ENCODE data around the gene NQO2. TPM values are rescaled to one million over a fixed set of nuclear protein-coding genes. Genes with fewer than 3 reads are reported as not detected.

Gene NQO2
- total RNA-seq (10 to 100 TPM; 37.0 to 76.0 (median 62.8) TPM), polyA plus RNA-seq (10 to 100 TPM; 40.8 to 85.4 TPM)
- long read RNA-seq, donor 1, full-length matches to known transcripts, result 31 of 47 reads
- long read RNA-seq, donor 1, partial matches to known transcripts, result 5 of 47 reads
- long read RNA-seq, donor 1, other reads (novel, unspliced or antisense), result 11 of 47 reads
- long read RNA-seq, donor 2, full-length matches to known transcripts, result 95 of 135 reads
- long read RNA-seq, donor 2, partial matches to known transcripts, result 3 of 135 reads
- long read RNA-seq, donor 2, other reads (novel, unspliced or antisense), result 37 of 135 reads
- long read RNA-seq, donor 3, full-length matches to known transcripts, result 32 of 44 reads
- long read RNA-seq, donor 3, partial matches to known transcripts, result 2 of 44 reads
- long read RNA-seq, donor 3, other reads (novel, unspliced or antisense), result 10 of 44 reads

- WGBS, 4 donors, result 5 to 19% (median 6%) methylated on average over 27 to 87 of the region's 87 CpGs
- peak; percentile 94 to 97 (median 96) for DNase-seq
- H3K9me3 ChIP-seq, result no peaks in the 10 kb centered on the region
- peak within 1 kb of the TSS; percentile 66 to 95 (median 90) for H3K27ac ChIP-seq
- TF ChIP-seq CTCF (IDR thresholded peaks at IDR 0.05) (peak in 2 of 12 donors; percentile 1 to 13), POLR2A (IDR thresholded peaks at IDR 0.05) (peak; percentile 89 to 95)
- intact Hi-C loops (cut with DNase I), result loop anchor here in 9 of 10 donors (1.0 to 10.0 kb wide), 6 partner anchors 24 to 255 kb away; partner anchors contain the start of gene PSMG4 (in 3 of the 9)
- no peaks in the 10 kb centered on the region for H3K27me3 ChIP-seq
- peaks cover 0 to 14% (median 8%) of the 10 kb centered on the region in 9 donors for H3K36me3 ChIP-seq
- peak; percentile 87 to 97 (median 94) for ATAC-seq
- peak within 1 kb of the TSS; percentile 67 to 95 (median 86) for H3K4me3 ChIP-seq
- H3K4me1 ChIP-seq, result peaks cover 0 to 41% (median 23%) of the 10 kb centered on the region in 12 donors
Observed at GRCh38 chr6:2999618-3000557, at the start of gene NQO2. NQO2 (plus strand) TSS chr6:2999894; CDS start chr6:3006553, 6,659 bp downstream.

- DNase-seq, result peak in 1 of 5 donors; percentile 11
- Histone ChIP-seq H3K36me3 (peaks cover 0 to 75% (median 58%) of the 10 kb centered on the region in 9 donors), H3K9me3 (no peaks in the 10 kb centered on the region), H3K27me3 (no peaks in the 10 kb centered on the region), H3K4me1 (peaks cover 0 to 42% (median 13%) of the 10 kb centered on the region in 12 donors), H3K27ac (peak overlapping the region in 1 of 12 donors; percentile 7), H3K4me3 (no peak overlapping the region)
- no peak for TF ChIP-seq POLR2A (IDR thresholded peaks at IDR 0.05)
- no peak for TF ChIP-seq CTCF (IDR thresholded peaks at IDR 0.05)
- ATAC-seq, result no peak
- intact Hi-C loops (cut with DNase I), result loop anchor here in 2 of 10 donors (5.0 kb wide), 1 partner anchor 37 kb away; no protein-coding TSS in a partner anchor
- WGBS, 4 donors, result 83 to 93% (median 90%) methylated on average over 12 of the region's 12 CpGs
Observed at GRCh38 chr6:2950713-2951112, 49.0 kb upstream of the NQO2 start.

- Histone ChIP-seq H3K4me3 (no peak overlapping the region), H3K27ac (peak overlapping the region in 7 of 12 donors; percentile 40 to 77 (median 66)), H3K4me1 (peaks cover 0 to 44% (median 14%) of the 10 kb centered on the region in 12 donors), H3K9me3 (no peaks in the 10 kb centered on the region), H3K36me3 (peaks cover 0 to 85% (median 64%) of the 10 kb centered on the region in 9 donors), H3K27me3 (no peaks in the 10 kb centered on the region)
- intact Hi-C loops (cut with DNase I), result loop anchor here in 9 of 10 donors (1.0 to 5.0 kb wide), 6 partner anchors 19 to 38 kb away; partner anchors contain the start of gene SERPINB6 (in 1 of the 9)
- ATAC-seq (peak in 3 of 4 donors; percentile 7 to 49 (median 16)), DNase-seq (peak in 4 of 5 donors; percentile 41 to 63 (median 54))
- TF ChIP-seq CTCF (IDR thresholded peaks at IDR 0.05) (no peak), POLR2A (IDR thresholded peaks at IDR 0.05) (no peak)
- WGBS, 4 donors, result 72 to 82% (median 80%) methylated on average over 6 to 8 of the region's 8 CpGs
Observed at GRCh38 chr6:2951728-2952127, 48.0 kb upstream of the NQO2 start.

Data from heart left ventricle (tissue), 16 donors.